Keratinocyte (primary cell): ENCODE data around the gene MTRR. TPM values are rescaled to one million over a fixed set of nuclear protein-coding genes. Genes with fewer than 3 reads are reported as not detected.

Experiments used
- DNase-seq: peaks from one replicate; pipeline ENCODE4 v3.0.0-alpha.2; 2011; ENCODE audit warnings: low read depth, missing footprints, low spot score
- FAIRE-seq: peaks from 2 replicates; lab custom pipeline; 2011; peaks lifted over from hg19 to GRCh38; lab: Jason Lieb, UNC
- H2AFZ ChIP-seq: 2 replicates; pipeline ENCODE4 v1.6.0; 2012; ENCODE audit warnings: low read length, control low read depth, inconsistent platforms; ENCODE audit not compliant: control insufficient read depth
- H3K27ac ChIP-seq: 2 replicates; pipeline ENCODE4 v1.5.1; 2011; ENCODE audit warnings: low read length; ENCODE audit not compliant: control insufficient read depth, insufficient read depth
- H3K27me3 ChIP-seq: 3 replicates; pipeline ENCODE4 v1.6.0; 2011; ENCODE audit warnings: low read length; ENCODE audit not compliant: control insufficient read depth, insufficient read depth; ENCODE audit errors: extremely low read depth
- H3K36me3 ChIP-seq, 2 experiments: 2 replicates in 1 of 2; 3 replicates in 1 of 2; pipeline ENCODE4 v1.5.1; 2011; ENCODE audit warnings: low read length in 2 of 2, mild to moderate bottlenecking in 1 of 2; ENCODE audit not compliant: control insufficient read depth in 2 of 2, insufficient read depth in 2 of 2; ENCODE audit errors: extremely low read depth in 1 of 2
- H3K4me1 ChIP-seq: 3 replicates; pipeline ENCODE4 v1.5.1; 2011; ENCODE audit warnings: low read length; ENCODE audit not compliant: control insufficient read depth, insufficient read depth; ENCODE audit errors: extremely low read depth
- H3K4me2 ChIP-seq: 3 replicates; pipeline ENCODE4 v1.6.0; 2011; ENCODE audit warnings: low read depth, low read length; ENCODE audit not compliant: control insufficient read depth, insufficient read depth; ENCODE audit errors: extremely low read depth
- H3K4me3 ChIP-seq, 3 experiments: fragments of 200-600 bp in 1 of 3; sonication (generic) in 1 of 3; 2 replicates in 2 of 3; 3 replicates in 1 of 3; pipeline ENCODE4 v1.5.1; 2011 to 2016; ENCODE audit warnings: low read length in 3 of 3, mild to moderate bottlenecking in 3 of 3, control low read depth in 2 of 3, inconsistent platforms in 1 of 3, low read depth in 1 of 3, mixed read lengths in 1 of 3, mixed run types in 1 of 3, moderate library complexity in 1 of 3; ENCODE audit not compliant: control insufficient read depth in 2 of 3, insufficient read depth in 2 of 3; ENCODE audit errors: extremely low read depth in 1 of 3
- H3K79me2 ChIP-seq: 2 replicates; pipeline ENCODE4 v1.6.0; 2012; ENCODE audit warnings: low read length; ENCODE audit not compliant: control insufficient read depth, insufficient read depth
- H3K9ac ChIP-seq: 3 replicates; pipeline ENCODE4 v1.6.0; 2011; ENCODE audit warnings: low read length; ENCODE audit not compliant: control insufficient read depth, insufficient read depth; ENCODE audit errors: extremely low read depth
- H3K9me1 ChIP-seq: 3 replicates; pipeline ENCODE4 v1.6.0; 2011; ENCODE audit warnings: low read length; ENCODE audit not compliant: control insufficient read depth, insufficient read depth; ENCODE audit errors: extremely low read depth
- H3K9me3 ChIP-seq: 2 replicates; pipeline ENCODE4 v1.5.1; 2012; ENCODE audit warnings: low read depth, low read length; ENCODE audit not compliant: control insufficient read depth
- H4K20me1 ChIP-seq: 3 replicates; pipeline ENCODE4 v1.6.0; 2011; ENCODE audit warnings: low read length; ENCODE audit not compliant: control insufficient read depth, insufficient read depth; ENCODE audit errors: extremely low read depth
- EZH2 ChIP-seq: IDR thresholded peaks from one replicate; pipeline ENCODE4 v1.6.1; 2012; ENCODE audit warnings: inconsistent platforms, mild to moderate bottlenecking, low read length, moderate library complexity
- dilution Hi-C: fragments of 300-500 bp; cut with MboI; formaldehyde crosslinking; loops from one replicate; pipeline ENCODE4 v1.7.0; 2020; ENCODE audit warnings: low sequenced_read_pairs; ENCODE audit not compliant: extremely low pct_ligation_motif_present
- polyA plus RNA-seq, 5 experiments: library from polyadenylated mRNA; depleted of rRNA in 3 of 5; stranded (reverse) in 3 of 5; stranded (forward) in 1 of 5; unstranded in 1 of 5; fragments of >200 nt; gene quantifications; 1 replicate in 1 of 5; 2 replicates in 3 of 5; 3 replicates in 1 of 5; pipeline versions ENCODE4 v1.2.1 to v1.2.3, GENCODE V29; 2011 to 2012; ENCODE audit warnings: missing spikeins in 2 of 5, low read depth in 1 of 5, low replicate concordance in 1 of 5
- TF ChIP-seq, protein P1 (sequence below), 3 experiments: IDR thresholded peaks in 1 of 3; conservative IDR thresholded peaks in 1 of 3; optimal IDR thresholded peaks in 1 of 3; 2 replicates in 2 of 3; 3 replicates in 1 of 3; pipeline versions ENCODE3 to v1.5.1; 2011; ENCODE audit warnings: low read length in 3 of 3, mild to moderate bottlenecking in 3 of 3, moderate library complexity in 2 of 3, control low read depth in 1 of 3, inconsistent platforms in 1 of 3; ENCODE audit not compliant: insufficient read depth in 2 of 3; ENCODE audit errors: extremely low read depth in 1 of 3

MTRR gene
- polyA plus RNA-seq, 1 donor (not counting 4 experiments of a cell fraction or from before 2014, with no cell fraction given): 45.5 TPM

DNA sequence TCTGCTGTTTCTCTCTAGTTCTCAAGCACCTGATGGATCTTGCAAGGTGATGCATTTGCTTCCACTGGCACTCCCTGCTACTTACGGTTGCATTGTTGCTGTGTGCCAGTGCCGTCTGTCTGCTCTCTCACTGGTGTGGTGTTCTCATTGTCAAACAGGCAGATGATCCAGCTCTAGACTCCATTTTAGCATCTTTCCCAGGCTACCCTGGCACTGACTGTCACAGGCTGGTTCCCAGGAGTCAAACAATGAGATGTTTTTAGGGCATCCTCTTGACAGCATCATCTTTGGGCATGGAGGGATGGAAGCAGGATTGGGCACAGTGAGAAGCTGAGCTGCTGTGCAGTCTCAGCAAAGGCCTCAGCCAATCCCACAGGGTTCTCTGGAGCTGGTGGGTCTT is 12.9 kb downstream of the MTRR start:
- Histone ChIP-seq H3K27me3 (no peaks in the 10 kb centered on the region), H3K4me2 (no peak overlapping the region), H3K36me3 (peaks cover 23 to 27% of the 10 kb centered on the region in 2 experiments), H2AFZ (no peak overlapping the region), H3K4me3 (no peak overlapping the region), H3K79me2 (peaks cover 19% of the 10 kb centered on the region), H3K4me1 (peaks cover 2% of the 10 kb centered on the region), H3K9me1 (no peaks in the 10 kb centered on the region), H4K20me1 (peaks cover 3% of the 10 kb centered on the region), H3K27ac (no peak overlapping the region), H3K9me3 (no peaks in the 10 kb centered on the region), H3K9ac (no peak overlapping the region)
- dilution Hi-C loops: no loop called here
- DNase-seq (no peak), FAIRE-seq (no peak)
- TF ChIP-seq, protein P1, sequence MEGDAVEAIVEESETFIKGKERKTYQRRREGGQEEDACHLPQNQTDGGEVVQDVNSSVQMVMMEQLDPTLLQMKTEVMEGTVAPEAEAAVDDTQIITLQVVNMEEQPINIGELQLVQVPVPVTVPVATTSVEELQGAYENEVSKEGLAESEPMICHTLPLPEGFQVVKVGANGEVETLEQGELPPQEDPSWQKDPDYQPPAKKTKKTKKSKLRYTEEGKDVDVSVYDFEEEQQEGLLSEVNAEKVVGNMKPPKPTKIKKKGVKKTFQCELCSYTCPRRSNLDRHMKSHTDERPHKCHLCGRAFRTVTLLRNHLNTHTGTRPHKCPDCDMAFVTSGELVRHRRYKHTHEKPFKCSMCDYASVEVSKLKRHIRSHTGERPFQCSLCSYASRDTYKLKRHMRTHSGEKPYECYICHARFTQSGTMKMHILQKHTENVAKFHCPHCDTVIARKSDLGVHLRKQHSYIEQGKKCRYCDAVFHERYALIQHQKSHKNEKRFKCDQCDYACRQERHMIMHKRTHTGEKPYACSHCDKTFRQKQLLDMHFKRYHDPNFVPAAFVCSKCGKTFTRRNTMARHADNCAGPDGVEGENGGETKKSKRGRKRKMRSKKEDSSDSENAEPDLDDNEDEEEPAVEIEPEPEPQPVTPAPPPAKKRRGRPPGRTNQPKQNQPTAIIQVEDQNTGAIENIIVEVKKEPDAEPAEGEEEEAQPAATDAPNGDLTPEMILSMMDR (optimal IDR thresholded peaks at IDR 0.05 in 1 of 3, IDR thresholded peaks at IDR 0.05 in 1 of 3, conservative IDR thresholded peaks at IDR 0.05 in 1 of 3; ENCODE audit: extremely low read depth in 1 of 3, insufficient read depth in 2 of 3, low read length in 3 of 3): no peak
- TF ChIP-seq EZH2: no peak

DNA sequence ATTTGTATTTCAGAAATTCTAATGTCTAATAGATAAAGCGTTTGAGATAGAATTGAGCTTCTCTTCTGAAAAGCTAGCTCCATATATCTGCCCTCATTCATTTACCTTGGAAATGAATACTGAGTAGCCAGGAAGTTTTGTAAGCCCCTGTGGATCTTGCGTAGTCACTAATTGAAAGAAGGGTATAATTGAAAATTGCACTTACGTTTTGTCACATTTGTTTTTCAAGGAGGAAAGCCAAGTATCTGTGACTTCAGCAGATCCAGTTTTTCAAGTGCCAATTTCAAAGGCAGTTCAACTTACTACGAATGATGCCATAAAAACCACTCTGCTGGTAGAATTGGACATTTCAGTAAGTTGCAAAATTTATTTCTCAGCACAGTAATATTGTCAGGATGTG is 14.0 kb downstream of the MTRR start:
- H3K4me2 ChIP-seq: no peak overlapping the region
- no peak overlapping the region for H2AFZ ChIP-seq
- no peak overlapping the region for H3K9ac ChIP-seq
- H3K9me1 ChIP-seq: no peaks in the 10 kb centered on the region
- peaks cover 17 to 25% of the 10 kb centered on the region in 2 experiments for H3K36me3 ChIP-seq
- H3K4me3 ChIP-seq: no peak overlapping the region
- FAIRE-seq (no peak), DNase-seq (no peak)
- no peak for TF ChIP-seq EZH2
- TF ChIP-seq, protein P1 (optimal IDR thresholded peaks at IDR 0.05 in 1 of 3, IDR thresholded peaks at IDR 0.05 in 1 of 3, conservative IDR thresholded peaks at IDR 0.05 in 1 of 3; ENCODE audit: extremely low read depth in 1 of 3, insufficient read depth in 2 of 3, low read length in 3 of 3): no peak
- dilution Hi-C loops: no loop called here
- no peaks in the 10 kb centered on the region for H3K9me3 ChIP-seq
- peaks cover 3% of the 10 kb centered on the region for H4K20me1 ChIP-seq
- no peak overlapping the region for H3K27ac ChIP-seq
- peaks cover 20% of the 10 kb centered on the region for H3K79me2 ChIP-seq
- H3K4me1 ChIP-seq: no peaks in the 10 kb centered on the region
- no peaks in the 10 kb centered on the region for H3K27me3 ChIP-seq
